GM21528 (cell line): ENCODE measurements around the gene MAGI1.
"Not testable (repeated sequence)": the region's sequence is repeated elsewhere in the genome, so short reads cannot be mapped to it uniquely, and the experiment has no call there.

Experiments used
- ATAC-seq: cut with Tn5 transposase; IDR thresholded peaks from one replicate; pipeline ENCODE4 v1.9.1; 2021; ENCODE audit warnings: mild to moderate bottlenecking, moderate library complexity; ENCODE audit not compliant: unreplicated experiment, low FRiP score

MAGI1 gene

GRCh38 chr3:65526656-65527055, 512.1 kb downstream of the MAGI1 start:
- ATAC-seq: no peak

GRCh38 chr3:65524584-65524983, 514.1 kb downstream of the MAGI1 start:
- no peak for ATAC-seq

GRCh38 chr3:65523878-65524277, 514.8 kb downstream of the MAGI1 start:
- no peak for ATAC-seq

- ATAC-seq: no peak
Measured at GRCh38 chr3:65521032-65521431, 517.7 kb downstream of the MAGI1 start.

GRCh38 chr3:65516998-65517397, 521.7 kb downstream of the MAGI1 start:
- ATAC-seq: no peak

- not testable (repeated sequence) for ATAC-seq
Measured at GRCh38 chr3:65514317-65514716, 524.4 kb downstream of the MAGI1 start.

GRCh38 chr3:65509423-65509794, 529.3 kb downstream of the MAGI1 start:
- ATAC-seq: not testable (repeated sequence)

GRCh38 chr3:65508750-65509422, 529.8 kb downstream of the MAGI1 start:
- ATAC-seq: no peak

- no peak for ATAC-seq
Measured at GRCh38 chr3:65507437-65507836, 531.3 kb downstream of the MAGI1 start.

GRCh38 chr3:65503776-65504175, 534.9 kb downstream of the MAGI1 start:
- ATAC-seq: no peak

GRCh38 chr3:65502526-65502925, 536.2 kb downstream of the MAGI1 start:
- ATAC-seq: no peak

- no peak for ATAC-seq
Measured at GRCh38 chr3:65500398-65501306, 538.1 kb downstream of the MAGI1 start.

- no peak for ATAC-seq
Measured at GRCh38 chr3:65497846-65498245, 540.9 kb downstream of the MAGI1 start.

GRCh38 chr3:65497236-65497635, 541.5 kb downstream of the MAGI1 start:
- no peak for ATAC-seq

- ATAC-seq: no peak
Measured at GRCh38 chr3:65493938-65494337, 544.8 kb downstream of the MAGI1 start.

- no peak for ATAC-seq
Measured at GRCh38 chr3:65493371-65493882, 545.3 kb downstream of the MAGI1 start.

GRCh38 chr3:65492249-65492648, 546.5 kb downstream of the MAGI1 start:
- ATAC-seq: no peak

- no peak for ATAC-seq
Measured at GRCh38 chr3:65490114-65490513, 548.6 kb downstream of the MAGI1 start.

- no peak for ATAC-seq
Measured at GRCh38 chr3:65489253-65489652, 549.5 kb downstream of the MAGI1 start.

- no peak for ATAC-seq
Measured at GRCh38 chr3:65485826-65486469, 552.8 kb downstream of the MAGI1 start.

- no peak for ATAC-seq
Measured at GRCh38 chr3:65484964-65485363, 553.8 kb downstream of the MAGI1 start.
